H7 (cell line): ENCODE data around the gene FAM9C. TPM values are rescaled to one million over a fixed set of nuclear protein-coding genes. Genes with fewer than 3 reads are reported as not detected.
"Not testable (repeated sequence)": the region's sequence is repeated elsewhere in the genome, so short reads cannot be mapped to it uniquely, and the experiment has no call there.

Experiments
- DNase-seq: peaks from one replicate; pipeline ENCODE4 v3.0.0; 2012
- H3K27me3 ChIP-seq: 2 replicates; pipeline ENCODE4 v1.6.0; 2011; ENCODE audit warnings: mild to moderate bottlenecking, low read length; ENCODE audit not compliant: control insufficient read depth, insufficient read depth
- H3K36me3 ChIP-seq: replicated peaks from 2 replicates; pipeline ENCODE4 v1.5.1; 2011; ENCODE audit warnings: low read length; ENCODE audit not compliant: control insufficient read depth, insufficient read depth
- H3K4me3 ChIP-seq: 2 replicates; pipeline ENCODE4 v1.5.1; 2011; ENCODE audit warnings: low read depth, mild to moderate bottlenecking, control low read depth, low read length, moderate library complexity; ENCODE audit not compliant: insufficient read depth
- total RNA-seq: library from RNA; depleted of rRNA; stranded (reverse); fragments of >200 nt; shearing (Covaris generic); gene quantifications from 2 replicates; pipeline ENCODE4 v1.2.3, GENCODE V29; 2014

The FAM9C gene
- total RNA-seq, 1 experiment from 2014 or later, result 0.07 TPM

DNA sequence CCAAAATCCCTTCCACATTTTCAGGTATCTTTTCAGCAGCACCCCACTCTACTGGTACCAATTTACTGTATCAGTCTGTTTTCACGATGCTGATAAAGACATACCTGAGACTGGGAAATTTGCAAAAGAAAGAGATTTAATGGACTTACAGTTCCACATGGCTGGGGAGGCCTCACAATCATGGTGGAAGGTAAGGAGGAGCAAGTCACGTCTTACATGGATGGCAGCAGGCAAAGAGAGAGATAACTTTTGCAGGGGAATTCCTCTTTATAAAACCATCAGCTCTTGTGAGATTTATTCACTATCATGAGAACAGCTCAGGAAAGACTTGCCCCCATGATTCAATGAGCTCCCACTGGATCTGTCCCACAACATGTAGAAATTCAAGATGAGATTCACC, 18.7 kb upstream of the FAM9C start:
- not testable (repeated sequence) for H3K27me3 ChIP-seq, H3K4me3 ChIP-seq, H3K36me3 ChIP-seq

DNA sequence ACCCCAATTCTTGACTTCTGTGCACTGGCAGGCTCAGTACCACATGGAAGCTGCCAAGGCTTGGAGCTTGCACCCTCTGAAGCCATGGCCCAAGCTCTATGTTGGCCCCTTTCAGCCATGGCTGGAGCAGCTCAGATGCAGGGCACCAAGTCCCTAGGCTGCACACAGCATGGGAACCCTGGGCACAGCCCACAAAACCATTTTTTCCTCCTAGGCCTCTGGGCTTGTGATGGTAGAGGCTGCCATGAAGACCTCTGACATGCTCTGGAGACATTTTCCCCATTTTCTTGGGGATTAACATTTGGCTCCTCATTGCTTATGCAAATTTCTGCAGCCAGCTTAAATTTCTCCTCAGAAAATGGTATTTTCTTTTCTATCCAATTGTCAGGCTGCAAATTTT, 17.9 kb upstream of the FAM9C start:
- H3K27me3 ChIP-seq, H3K4me3 ChIP-seq, H3K36me3 ChIP-seq, DNase-seq: not testable (repeated sequence)

More for the DNA sequence above, 18.7 kb upstream of the FAM9C start:
- DNase-seq, result not testable (repeated sequence)

DNA sequence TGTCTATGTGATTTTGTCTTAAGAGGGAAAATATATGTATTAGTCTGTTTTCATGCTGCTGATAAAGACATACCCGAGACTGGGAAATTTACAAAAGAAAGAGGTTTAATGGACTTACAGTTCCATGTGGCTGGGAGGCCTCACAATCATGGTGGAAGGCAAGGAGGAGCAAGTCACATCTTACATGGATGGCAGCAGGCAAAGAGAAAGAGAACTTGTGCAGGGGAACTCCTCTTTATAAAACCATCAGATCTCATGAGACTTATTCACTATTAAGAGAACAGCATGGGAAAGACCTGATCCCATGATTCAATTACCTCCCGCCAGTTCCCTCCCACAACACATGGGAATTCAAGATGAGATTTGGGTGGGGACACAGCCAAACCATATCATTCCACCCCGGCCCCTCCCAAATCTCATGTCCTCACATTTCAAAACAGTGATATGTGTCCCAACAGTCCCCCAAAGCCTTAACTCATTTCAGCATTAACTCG, 16.8 kb upstream of the FAM9C start:
- H3K4me3 ChIP-seq, DNase-seq, H3K27me3 ChIP-seq, H3K36me3 ChIP-seq: not testable (repeated sequence)

DNA sequence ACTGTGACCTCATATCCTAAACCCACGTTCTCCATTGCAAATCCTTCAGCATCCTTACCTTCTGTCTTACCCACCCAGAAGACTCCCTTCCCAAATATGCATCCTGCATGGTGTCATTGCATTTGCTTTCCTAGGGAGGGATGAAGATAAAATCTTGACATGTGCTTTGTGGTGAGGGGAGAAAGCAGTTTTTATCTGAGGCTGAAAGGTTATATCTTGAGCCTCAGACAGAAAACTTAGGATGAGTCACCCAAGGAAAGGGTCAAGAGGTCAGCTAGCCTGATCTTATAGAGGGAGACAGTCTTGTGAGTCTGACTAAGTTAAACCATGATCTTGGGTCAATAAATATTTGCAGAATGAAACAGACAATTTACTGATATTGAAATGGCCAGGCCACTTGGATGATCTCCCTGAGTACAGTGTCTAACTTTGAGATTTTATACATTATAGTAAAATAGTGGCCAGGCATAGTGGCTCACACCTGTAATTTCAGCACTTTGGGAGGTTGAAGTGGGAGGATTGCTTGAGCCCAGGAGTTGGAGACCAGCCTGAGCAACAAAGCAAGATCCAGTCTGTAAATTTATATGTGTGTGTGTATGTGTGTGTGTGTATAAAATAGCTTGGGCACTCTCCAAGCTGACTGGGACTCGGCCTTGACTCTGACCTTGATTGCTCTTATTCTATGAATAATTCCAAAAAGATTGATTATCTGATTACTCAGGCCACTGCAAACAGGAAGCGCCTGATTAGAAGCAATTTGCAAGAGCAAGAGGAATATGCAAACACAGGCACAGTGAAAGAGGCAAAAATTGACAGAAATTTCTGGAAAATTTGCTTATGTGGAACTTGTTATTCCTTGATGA, 15.4 kb upstream of the FAM9C start:
- Histone ChIP-seq H3K4me3 (no peak overlapping the region), H3K27me3 (no peaks in the 10 kb centered on the region), H3K36me3 (no peaks in the 10 kb centered on the region; the same call in 1 of the 2 replicates)
- DNase-seq, result no peak

DNA sequence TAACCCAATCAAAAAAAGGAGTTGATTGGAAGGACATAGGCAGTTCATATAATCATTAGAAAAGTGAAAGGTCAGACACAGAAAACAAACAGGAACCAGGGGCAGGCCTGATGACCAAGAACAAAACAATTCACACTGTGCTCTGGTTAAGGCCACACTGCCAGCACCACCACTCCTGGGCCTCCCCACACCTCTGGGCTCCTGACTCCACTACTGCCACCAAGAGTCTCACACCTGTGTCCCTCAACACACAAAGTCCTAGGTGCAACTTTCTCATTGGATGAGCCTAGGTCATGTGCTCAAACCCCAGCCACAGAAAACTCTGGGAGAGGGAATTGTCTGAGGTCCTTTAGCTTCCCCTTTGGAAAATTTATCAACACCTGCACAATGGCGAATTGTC, 11.1 kb upstream of the FAM9C start:
- Histone ChIP-seq H3K27me3 (no peaks in the 10 kb centered on the region), H3K4me3 (no peak overlapping the region), H3K36me3 (no peaks in the 10 kb centered on the region; the same call in 1 of the 2 replicates)
- DNase-seq, result no peak

DNA sequence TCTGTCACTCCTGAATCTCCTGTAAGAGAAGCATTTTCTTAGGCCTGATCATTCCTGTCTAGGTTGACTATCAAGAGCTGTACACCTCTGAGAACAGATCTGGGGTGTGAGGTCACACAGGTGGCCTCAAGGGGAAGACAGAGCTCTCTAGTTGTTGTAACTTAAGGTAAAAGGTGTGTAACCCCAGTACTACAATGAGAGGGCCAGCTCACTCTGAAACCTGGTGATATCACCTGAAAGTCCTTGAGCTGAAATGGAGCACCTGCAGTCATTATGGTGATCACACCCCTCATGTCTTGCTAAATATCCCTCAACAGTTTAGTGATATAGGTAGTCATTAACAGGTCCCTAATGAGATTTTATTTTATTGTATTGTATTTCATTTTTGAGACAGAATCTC, 8.8 kb upstream of the FAM9C start:
- H3K27me3 ChIP-seq, result no peaks in the 10 kb centered on the region
- no peaks in the 10 kb centered on the region for H3K36me3 ChIP-seq
- H3K4me3 ChIP-seq, result no peak overlapping the region
- no peak for DNase-seq

DNA sequence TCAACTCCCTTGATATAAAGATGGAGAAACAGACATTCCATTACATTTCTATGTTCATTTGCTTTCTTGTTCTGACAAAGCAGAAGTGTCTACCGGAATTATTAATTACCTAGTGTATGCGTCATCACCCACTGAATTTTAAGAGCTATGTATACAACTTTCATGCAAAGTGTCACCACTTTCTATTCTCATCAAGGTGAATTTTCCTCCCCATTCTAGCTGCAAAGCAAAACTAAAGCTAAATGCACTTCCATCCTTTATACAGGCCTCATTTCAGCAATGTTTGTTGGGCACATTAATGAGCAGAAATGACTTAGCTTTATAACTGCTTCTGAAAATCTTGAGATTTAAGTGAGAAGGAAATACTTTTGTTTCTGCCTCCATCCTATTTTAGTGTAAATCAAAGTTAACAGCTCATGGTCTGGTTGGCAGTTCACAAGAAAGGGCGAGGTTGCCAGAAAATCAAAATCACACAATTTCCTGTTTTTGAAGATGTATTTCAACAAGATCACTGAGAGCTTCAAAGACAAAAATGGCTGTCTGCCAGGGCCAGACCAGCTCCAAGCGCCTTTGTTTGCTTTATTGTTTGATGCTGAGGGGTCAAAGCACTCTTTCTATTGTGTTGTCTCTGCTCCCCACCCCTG, 7.2 kb upstream of the FAM9C start:
- H3K4me3 ChIP-seq, result no peak overlapping the region
- no peak for DNase-seq
- no peaks in the 10 kb centered on the region for H3K27me3 ChIP-seq
- no peaks in the 10 kb centered on the region for H3K36me3 ChIP-seq

DNA sequence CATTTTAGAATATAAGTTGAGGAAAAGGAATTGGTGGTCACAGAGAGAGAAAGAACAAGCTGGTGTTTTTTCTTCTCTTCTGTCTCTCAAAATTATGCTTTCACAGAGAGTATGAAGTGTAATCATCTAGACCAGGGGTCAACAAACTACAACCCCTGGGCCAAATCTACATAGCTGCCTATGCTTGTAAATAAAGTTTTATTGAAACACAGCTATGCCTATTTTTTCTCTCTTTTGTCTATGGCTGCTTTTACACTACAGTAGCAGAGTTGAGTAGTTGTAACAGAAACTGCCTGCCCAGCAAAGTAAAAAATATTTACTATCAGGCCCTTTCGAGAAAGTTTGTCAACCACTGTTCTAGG, 6.7 kb upstream of the FAM9C start:
- no peak overlapping the region for H3K4me3 ChIP-seq
- H3K36me3 ChIP-seq, result no peaks in the 10 kb centered on the region
- no peak for DNase-seq
- no peaks in the 10 kb centered on the region for H3K27me3 ChIP-seq

DNA sequence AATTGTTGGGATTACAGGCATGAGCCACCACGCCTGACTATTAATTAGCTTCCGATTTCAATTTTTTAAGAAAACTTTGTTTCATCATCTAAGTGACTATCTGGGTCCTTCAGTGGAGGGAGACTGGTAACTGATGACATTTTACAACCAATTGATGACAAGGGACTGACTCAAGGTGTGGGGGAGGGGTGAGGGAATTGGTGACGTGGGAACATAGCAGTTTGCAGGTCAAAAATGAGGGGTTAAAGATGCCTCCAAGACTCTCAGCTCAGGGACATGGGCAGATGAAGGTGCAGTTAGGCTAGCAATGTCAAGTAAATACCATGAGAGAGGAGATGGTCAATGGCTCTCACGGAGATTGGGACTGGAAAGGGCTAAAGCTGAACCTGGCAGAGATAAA, 5.7 kb upstream of the FAM9C start:
- no peak overlapping the region for H3K4me3 ChIP-seq
- no peak for DNase-seq
- no peaks in the 10 kb centered on the region for H3K27me3 ChIP-seq
- no peaks in the 10 kb centered on the region for H3K36me3 ChIP-seq

DNA sequence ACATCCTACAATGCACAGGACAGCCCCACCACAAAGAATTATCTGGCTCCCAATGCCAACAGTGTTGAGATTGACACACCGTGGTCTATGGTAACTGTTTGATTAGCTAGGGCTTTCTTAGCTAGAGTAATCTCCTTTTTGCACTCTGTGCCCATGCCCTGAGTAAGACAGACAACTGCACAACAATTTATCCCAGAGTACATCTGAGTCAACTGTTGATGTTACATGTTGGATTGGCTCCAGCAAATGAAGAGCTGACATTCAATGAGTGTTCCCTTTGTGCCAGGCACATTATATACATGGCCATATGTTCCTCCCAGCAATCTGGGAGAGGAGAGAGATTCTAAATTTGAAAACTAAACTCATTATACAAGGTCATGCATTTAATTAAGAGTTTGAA, 3.9 kb upstream of the FAM9C start:
- Histone ChIP-seq H3K36me3 (no peaks in the 10 kb centered on the region), H3K27me3 (no peaks in the 10 kb centered on the region), H3K4me3 (no peak overlapping the region)
- DNase-seq, result no peak

DNA sequence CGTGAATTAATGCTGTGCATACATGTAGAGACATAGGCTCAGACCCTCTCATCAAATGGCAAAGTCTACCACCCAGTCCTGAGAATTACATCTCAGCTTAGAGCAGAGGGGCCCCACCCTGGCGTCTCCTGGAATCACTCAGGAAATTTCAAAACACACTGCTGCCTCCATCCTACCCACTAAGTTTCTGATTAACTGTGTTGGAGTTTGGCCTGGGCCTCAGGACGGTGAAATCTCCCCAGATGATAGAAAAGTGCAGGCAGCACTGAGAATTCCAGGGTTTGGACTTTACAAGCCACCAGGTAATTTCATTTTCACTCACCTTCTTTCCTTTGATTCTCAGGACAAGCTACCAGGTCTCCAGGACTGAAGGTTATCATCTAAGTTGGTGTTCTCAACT, 3.3 kb upstream of the FAM9C start:
- Histone ChIP-seq H3K4me3 (no peak overlapping the region), H3K27me3 (no peaks in the 10 kb centered on the region)
- DNase-seq, result no peak

DNA sequence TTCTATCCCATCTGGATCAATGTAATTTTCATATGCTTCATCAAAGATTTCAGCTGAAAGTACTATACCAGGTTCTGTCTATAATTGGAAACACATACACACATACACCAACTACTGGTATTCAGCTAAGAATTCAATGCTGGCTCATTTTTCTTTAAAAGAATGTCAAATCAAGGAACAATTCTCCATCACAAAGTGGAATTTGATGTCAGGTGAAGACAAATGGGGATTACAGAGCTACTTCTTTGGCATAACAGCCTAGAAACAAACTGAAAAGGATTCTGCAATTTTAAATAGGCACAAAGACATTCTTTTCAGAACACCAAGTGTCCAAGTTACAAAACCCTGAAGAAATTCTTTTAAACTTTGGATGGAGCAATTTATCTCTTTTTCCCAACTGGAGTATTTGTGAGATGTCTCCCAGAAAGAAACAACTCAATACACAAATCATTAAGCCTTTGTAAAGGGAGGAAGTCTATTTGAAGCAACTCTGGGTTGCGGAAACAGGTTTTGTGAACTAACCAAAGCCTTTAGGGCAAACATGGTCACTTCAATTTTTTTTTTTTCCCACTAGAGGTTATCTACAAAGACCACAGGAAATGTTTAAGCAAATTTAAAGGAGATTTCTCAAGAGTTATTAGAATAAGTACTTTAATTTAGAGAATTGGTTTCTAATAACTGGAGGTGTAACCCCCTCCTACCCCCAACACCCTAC, 1.9 kb upstream of the FAM9C start:
- H3K36me3 ChIP-seq, result no peaks in the 10 kb centered on the region
- H3K27me3 ChIP-seq, result no peaks in the 10 kb centered on the region
- no peak for DNase-seq
- H3K4me3 ChIP-seq, result no peak overlapping the region

More for the DNA sequence above, 3.3 kb upstream of the FAM9C start:
- no peaks in the 10 kb centered on the region for H3K36me3 ChIP-seq

DNA sequence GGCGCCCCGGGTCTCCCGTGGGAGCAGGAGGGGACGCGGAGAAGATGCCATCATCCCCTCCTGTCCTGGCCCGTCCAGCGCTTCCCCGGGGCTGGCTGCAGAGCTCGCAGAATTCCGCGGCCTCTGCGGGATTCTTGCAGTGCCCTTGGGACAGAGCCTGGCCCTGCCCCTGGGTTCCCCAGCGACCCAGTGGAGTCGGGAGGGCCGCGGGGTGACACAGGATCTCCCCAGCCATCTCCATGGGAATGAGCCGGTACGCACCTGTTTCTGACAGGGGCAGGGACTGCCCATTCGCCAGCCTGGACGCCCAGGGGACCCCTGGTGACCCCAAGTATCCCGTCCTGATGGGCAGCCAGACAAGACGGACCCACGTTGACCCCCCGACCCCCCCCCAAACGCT, 482 bp downstream of the FAM9C start:
- H3K27me3 ChIP-seq, result no peaks in the 10 kb centered on the region
- H3K36me3 ChIP-seq, result no peaks in the 10 kb centered on the region
- H3K4me3 ChIP-seq, result no peak overlapping the region
- DNase-seq, result peak; percentile 47

DNA sequence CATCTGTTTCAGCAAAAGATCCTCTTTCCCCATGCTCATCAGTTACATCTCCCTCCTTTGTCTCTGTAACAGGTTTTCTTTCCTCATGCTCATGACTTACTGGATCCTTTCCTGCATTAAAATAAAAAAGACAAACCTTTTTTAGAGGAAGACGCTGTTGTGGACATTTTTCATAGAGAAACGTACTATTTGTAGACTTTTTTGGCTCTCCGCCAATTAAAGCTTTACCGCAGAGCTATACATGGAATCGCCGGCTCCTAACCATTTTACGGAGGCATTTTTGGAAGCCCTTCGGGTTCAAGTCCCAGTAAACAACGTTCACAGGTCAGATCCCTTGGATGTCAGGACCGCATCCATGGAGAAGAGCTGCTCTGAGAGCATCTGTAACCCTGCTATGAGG, 1.3 kb downstream of the FAM9C start:
- no peak for DNase-seq
- Histone ChIP-seq H3K36me3 (no peaks in the 10 kb centered on the region), H3K27me3 (no peaks in the 10 kb centered on the region), H3K4me3 (no peak overlapping the region)

DNA sequence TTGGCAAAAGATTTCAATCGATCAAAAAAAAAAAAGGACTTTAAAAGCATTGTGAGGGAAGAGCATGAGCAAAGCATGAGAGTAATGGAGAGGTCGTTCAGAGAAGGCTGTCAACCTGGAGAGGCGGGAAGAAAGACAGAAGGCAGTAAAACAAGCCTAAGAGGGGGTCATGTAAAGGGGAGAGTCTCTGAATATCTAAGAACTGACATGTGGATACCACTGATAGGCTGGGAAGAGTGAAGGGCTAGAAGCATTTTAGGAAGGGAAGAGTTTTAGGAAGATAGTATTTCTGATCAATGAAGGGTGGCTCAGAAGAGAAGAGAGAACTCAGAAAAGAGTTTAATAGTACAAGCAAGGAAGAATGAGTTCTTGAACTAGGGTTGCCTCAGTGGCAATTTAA, 7.5 kb downstream of the FAM9C start:
- no peak for DNase-seq
- Histone ChIP-seq H3K27me3 (no peaks in the 10 kb centered on the region), H3K4me3 (no peak overlapping the region), H3K36me3 (no peaks in the 10 kb centered on the region)
